Measurements from ENCODE around the gene HSPH1.

HSPH1 gene

GRCh38 chr13:31154939-31155338 is 6.8 kb downstream of the HSPH1 start:
- no peak for DNase-seq (ENCODE audit: low read depth)
- no peak for TF ChIP-seq CTCF (IDR thresholded peaks at IDR 0.05; ENCODE audit: low read depth, low read length, missing control alignments)

DNA sequence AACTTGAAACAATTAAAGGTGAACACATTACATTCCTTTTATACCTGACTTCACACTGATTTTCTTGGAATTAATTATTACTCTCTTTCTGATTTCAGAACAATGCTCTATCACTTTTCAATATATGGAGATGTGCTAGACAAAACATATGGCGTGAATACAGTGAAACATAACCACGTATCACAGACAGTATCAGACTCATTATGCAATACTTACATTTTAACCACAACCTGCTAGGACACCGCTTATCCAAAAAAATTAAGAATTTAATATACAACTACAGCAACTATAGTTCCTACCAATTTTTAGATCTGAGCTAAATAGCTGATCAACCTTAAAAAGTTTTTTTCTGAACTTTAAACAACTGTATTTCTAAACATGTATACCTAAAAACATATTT is 9.9 kb downstream of the HSPH1 start:
- H3K4me3 ChIP-seq (ENCODE audit: low read depth, low read length) = no peak overlapping the region
- no peak for DNase-seq (ENCODE audit: low read depth)
- no peak for TF ChIP-seq CTCF (IDR thresholded peaks at IDR 0.05; ENCODE audit: low read depth, low read length, missing control alignments)

More at GRCh38 chr13:31154939-31155338, 6.8 kb downstream of the HSPH1 start:
- H3K4me3 ChIP-seq (ENCODE audit: low read depth, low read length) = no peak overlapping the region

DNA sequence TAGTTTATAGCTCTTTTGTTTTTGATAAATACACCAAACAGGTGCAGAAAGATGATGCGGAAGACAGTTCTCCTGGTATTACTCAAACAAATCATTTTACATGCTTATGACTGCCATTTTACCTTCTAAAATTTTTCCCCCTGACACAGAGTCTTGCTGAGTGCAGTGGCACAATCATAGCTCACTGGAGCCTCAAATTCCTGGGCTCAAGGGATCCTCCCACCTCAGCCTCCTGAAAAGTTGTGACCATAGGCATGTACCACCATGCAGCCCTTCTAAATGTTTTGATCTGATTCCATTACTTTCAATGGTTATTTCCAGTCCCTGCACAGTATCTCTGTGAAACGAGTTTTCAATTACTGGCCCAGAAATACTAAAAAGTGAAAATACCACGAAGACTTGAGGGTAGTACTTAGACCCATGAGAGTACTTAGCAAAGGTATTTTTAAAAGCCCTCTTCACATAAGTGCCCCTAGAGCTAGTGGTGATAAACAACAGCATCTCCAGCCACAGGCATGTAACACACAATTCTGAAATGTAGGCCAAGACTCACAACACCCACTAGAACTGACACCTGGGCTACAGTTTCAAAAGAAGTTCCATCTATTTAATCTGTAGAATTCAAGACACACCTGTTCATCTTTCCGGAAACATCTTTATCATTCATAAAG is 11.3 kb downstream of the HSPH1 start:
- TF ChIP-seq CTCF (IDR thresholded peaks at IDR 0.05; ENCODE audit: low read depth, low read length, missing control alignments) = no peak
- no peak overlapping the region for H3K4me3 ChIP-seq (ENCODE audit: low read depth, low read length)
- no peak for DNase-seq (ENCODE audit: low read depth)

- DNase-seq (ENCODE audit: low read depth) = no peak
- TF ChIP-seq CTCF (IDR thresholded peaks at IDR 0.05; ENCODE audit: low read depth, low read length, missing control alignments) = no peak
- no peak overlapping the region for H3K4me3 ChIP-seq (ENCODE audit: low read depth, low read length)
Observed at GRCh38 chr13:31149604-31150003, 12.1 kb downstream of the HSPH1 start.

- DNase-seq (ENCODE audit: low read depth) = no peak
- H3K4me3 ChIP-seq (ENCODE audit: low read depth, low read length) = no peak overlapping the region
- TF ChIP-seq CTCF (IDR thresholded peaks at IDR 0.05; ENCODE audit: low read depth, low read length, missing control alignments) = no peak
Observed at GRCh38 chr13:31145417-31145816, 16.3 kb downstream of the HSPH1 start.

- H3K4me3 ChIP-seq (ENCODE audit: low read depth, low read length) = no peak overlapping the region
- no peak for DNase-seq (ENCODE audit: low read depth)
- no peak for TF ChIP-seq CTCF (IDR thresholded peaks at IDR 0.05; ENCODE audit: low read depth, low read length, missing control alignments)
Observed at GRCh38 chr13:31138515-31138914, 23.2 kb downstream of the HSPH1 start.

DNA sequence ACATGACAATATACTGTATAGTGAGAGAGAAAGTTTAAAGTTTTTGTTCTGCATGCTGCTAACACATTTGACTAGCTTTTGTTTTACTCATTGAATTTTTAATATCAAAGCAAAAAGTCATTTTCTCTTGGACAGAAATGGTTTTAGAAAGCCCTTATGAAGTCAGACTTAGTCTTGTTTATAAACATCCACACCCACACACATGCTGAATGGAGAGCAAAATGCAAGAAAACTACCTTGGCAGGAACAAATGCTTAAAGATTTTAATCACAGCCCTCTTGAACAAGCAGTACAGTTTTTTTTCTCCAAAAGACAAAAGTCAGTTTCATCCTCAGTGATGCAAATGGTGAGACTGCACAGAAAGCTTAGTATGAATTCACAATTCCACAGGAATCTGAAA is 25.0 kb downstream of the HSPH1 start:
- TF ChIP-seq CTCF (IDR thresholded peaks at IDR 0.05; ENCODE audit: low read depth, low read length, missing control alignments) = no peak
- no peak overlapping the region for H3K4me3 ChIP-seq (ENCODE audit: low read depth, low read length)
- no peak for DNase-seq (ENCODE audit: low read depth)

Measured in GM12864 (cell line).